ENCODE measurements around the gene SCGB1C2.

Gene SCGB1C2

DNA sequence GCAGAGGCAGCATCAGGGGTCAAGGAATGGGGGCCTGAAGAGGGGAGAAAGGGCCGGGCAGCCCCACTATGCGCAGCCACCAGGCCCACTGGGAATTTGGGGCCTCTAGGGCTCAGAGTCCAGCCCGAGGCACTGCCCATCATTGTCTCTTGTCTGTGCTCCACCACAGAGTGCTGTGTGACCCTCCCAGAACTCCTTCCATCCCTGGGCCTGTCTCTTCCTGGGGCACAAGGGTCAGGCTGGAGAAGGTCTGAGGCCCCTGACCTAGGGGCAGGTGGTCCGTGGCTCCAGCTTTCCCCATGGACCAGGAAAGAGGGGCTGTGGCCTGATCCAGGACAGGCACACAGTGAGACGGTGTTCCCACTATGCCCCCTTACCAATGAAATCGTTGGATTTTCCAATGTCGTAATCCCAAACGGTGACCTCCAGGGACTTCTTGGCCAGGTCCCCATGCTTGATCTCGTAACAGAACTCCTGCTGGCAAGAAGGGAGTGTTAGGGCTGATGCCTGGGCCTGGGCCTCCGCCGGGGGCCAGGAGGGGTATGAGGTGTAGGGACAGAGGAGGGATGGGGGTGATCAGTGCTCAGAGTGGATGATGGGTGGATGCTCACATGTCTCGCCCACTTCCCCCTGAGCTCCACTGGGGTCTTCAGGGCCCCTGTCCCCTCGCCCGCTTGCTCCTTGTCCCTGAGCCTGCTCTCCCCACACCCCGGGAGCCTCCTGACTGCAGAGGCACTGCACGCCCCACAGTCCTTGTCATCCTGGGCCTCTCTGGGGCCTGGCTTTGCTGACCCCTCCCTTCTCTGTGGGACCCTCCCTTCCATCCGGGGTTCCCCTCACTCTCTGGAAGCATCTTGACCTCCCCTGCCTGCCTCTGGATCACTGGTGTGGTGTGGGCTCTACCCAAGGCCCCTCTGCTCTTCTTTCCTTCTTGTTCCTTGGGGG is 10.7 kb downstream of the SCGB1C2 start:
- no peak for FAIRE-seq
- DNase-seq (ENCODE audit: insufficient read length, low spot score) = no peak

GRCh38 chr17:148757-149156 is 11.4 kb downstream of the SCGB1C2 start:
- FAIRE-seq = no peak
- no peak for DNase-seq (ENCODE audit: insufficient read length, low spot score)

DNA sequence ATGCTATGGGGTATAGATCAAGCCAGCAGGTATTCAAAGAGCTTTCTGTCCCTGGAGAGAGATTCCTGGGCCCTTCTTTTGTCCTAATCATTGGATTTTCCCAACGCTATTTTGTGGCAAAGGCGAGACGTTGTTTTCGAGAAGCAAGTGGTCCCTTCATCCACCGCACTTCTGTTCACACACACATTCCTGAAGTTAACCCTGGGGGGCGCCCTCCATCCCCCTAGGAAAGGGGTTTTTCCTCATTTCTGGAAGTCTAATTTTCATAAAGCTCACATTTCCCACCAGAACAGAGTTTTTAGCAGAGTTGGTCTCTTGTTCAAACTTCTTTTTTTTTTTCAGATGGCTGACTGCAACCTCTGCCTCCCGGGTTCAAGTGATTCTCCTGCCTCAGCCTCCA is 11.9 kb downstream of the SCGB1C2 start:
- no peak for FAIRE-seq
- no peak for DNase-seq (ENCODE audit: insufficient read length, low spot score)

- no peak for DNase-seq (ENCODE audit: insufficient read length, low spot score)
- no peak for FAIRE-seq
Observed at GRCh38 chr17:149897-150584, 12.7 kb downstream of the SCGB1C2 start.

GRCh38 chr17:151004-151403 is 13.6 kb downstream of the SCGB1C2 start:
- DNase-seq (ENCODE audit: insufficient read length, low spot score) (no peak), FAIRE-seq (no peak)

DNA sequence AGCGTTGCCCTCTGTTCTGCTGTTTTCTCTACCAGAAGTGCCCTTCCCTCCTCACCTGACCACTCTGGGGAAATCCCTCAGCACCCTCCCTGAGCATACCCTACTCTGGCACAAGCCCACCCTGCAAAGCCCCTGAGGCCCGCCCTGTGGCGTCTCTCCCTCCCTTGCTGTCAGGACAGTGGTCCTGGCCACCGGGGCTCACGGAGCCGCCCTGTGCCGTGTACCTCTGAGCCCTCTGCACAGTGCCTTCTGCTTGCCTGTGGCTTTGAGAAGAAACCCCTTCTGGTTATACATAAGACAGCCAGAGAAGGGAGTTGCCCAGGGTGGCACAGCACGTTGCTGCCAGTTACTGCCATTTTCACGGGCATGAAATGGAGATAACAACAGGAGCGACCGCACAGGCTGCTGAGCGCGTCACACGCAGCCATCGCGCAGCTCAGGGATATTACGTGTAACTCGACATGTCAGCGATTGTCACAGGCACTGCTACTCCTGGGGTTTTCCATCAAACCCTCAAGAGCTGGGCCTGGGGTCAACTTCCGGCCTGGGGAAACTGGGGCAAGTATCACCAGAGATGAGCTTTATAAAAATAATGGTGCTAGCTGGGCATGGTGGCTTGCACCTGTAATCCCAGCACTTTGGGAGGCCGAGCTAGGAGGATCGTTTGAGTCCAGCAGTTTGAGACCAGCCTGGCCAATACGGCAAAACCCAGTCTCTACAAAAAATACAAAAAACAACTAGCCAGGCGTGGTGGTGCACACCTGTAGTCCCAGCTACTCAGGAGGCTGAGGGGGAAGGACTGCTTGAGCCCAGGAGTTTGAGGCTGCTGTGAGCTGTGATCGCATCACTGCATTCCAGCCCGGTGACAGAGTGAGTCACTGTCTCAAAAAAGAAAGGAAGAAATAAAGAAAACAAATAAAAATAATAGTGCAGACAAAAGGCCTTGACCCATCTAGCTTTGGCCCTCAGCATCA is 14.8 kb downstream of the SCGB1C2 start:
- no peak for DNase-seq (ENCODE audit: insufficient read length, low spot score)
- no peak for FAIRE-seq

DNA sequence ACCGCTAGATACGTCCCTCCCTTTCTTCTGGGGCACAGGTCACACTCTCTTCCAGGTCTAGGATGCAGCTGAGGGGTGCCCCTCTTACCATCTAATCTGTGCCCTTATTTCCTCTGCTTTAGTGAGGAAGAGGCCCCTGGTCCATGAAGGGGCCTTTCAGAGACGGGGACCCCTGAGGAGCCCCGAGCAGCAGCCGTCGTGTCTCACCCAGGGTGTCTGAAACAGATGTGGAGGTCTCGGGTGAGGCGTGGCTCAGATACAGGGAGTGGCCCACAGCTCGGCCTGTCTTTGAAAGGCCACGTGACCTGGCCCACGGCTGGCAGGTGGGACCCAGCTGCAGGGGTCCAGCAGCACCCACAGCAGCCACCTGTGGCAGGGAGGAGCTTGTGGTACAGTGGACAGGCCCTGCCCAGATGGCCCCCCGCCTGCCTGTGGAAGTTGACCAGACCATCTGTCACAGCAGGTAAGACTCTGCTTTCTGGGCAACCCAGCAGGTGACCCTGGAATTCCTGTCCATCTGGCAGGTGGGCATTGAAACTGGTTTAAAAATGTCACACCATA is 15.6 kb downstream of the SCGB1C2 start:
- DNase-seq (ENCODE audit: insufficient read length, low spot score) (no peak), FAIRE-seq (no peak)

DNA sequence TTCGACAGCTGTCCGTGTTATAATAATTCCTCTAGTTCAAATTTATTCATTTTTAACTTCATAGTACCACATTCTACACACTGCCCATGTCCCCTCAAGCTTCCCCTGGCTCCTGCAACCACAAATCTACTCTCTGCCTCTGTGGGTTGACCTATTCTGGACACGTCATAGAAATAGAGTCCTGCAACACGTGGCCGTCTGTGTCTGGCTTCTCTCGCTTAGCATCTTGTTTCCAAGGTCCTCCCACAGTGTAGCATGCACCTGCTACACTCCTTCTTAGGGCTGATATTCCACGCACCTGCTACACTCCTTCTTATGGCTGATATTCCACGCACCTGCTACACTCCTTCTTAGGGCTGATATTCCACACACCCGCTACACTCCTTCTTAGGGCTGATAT is 16.5 kb downstream of the SCGB1C2 start:
- DNase-seq (ENCODE audit: insufficient read length, low spot score) (no peak), FAIRE-seq (no peak)

DNA sequence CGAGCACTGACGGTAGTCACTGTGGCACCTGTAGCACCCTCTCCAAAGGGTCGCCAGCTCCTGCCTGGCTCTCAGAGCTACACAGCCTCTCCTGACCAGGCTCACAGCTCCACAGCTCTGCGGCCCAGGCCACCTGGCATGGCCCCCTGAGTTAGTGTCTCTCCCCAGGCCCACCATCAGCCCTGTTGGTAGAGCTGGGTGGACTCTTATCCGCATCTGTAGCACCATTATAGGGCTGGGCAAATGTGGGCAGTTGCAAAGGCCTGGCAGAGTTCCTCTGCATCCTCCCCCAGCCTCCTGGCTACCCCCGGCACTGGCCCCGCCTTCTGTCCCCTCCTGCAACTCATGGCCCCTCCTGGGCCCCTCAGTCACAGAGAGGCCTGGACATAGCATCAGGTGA is 18.2 kb downstream of the SCGB1C2 start:
- FAIRE-seq = no peak
- DNase-seq (ENCODE audit: insufficient read length, low spot score) = no peak

DNA sequence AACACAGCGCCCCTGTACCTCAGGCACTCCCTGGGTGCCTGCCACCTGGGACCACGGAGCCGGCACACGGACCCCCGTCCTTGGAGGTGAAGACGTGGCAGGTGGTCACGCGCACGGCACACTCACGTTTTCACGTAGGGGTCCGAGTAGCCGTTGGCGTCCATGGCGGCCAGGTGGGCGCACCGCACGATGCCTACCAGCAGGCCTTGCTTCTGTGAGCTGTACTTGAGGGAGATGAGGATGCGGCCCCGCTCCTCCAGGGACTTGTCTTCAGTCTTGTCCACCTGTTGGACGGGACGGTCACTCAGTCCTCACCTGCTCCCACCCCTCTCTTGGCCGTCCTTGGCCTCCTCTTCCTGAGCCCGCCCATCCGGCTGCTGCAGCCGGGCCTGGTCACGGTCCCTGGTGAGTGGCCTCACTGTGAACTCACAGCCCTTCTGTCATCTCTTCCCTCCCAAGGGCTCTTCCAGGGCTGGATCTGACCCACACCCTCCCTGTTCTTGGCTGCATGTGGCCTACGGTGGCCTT is 18.8 kb downstream of the SCGB1C2 start:
- DNase-seq (ENCODE audit: insufficient read length, low spot score) = no peak
- no peak for FAIRE-seq

- FAIRE-seq (no peak), DNase-seq (ENCODE audit: insufficient read length, low spot score) (no peak)
Observed at GRCh38 chr17:156946-157345, 19.6 kb downstream of the SCGB1C2 start.

GRCh38 chr17:157901-158300 is 20.5 kb downstream of the SCGB1C2 start:
- FAIRE-seq (no peak), DNase-seq (ENCODE audit: insufficient read length, low spot score) (no peak)

- FAIRE-seq = peak; percentile 9
- DNase-seq (ENCODE audit: insufficient read length, low spot score) = no peak
Observed at GRCh38 chr17:158379-158778, 21.0 kb downstream of the SCGB1C2 start.

DNA sequence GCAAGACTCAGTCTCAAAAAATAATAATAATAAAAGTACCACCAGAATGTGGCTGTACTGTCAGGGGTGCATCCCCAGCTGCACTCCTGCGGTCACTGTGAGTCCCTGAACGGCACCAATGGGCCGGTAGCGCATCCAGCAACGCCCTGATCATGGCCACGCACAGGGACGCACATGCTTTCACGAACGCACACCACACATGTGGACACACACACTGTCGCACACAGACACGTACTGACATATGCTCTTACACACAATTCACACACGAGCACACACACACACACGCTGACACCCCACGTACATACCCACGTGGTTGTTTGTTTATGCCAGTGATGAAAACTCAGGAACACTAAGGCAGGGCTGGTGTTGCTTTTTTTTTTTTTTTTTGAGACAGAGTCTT is 22.2 kb downstream of the SCGB1C2 start:
- DNase-seq (ENCODE audit: insufficient read length, low spot score) (no peak), FAIRE-seq (peak; percentile 42)

DNA sequence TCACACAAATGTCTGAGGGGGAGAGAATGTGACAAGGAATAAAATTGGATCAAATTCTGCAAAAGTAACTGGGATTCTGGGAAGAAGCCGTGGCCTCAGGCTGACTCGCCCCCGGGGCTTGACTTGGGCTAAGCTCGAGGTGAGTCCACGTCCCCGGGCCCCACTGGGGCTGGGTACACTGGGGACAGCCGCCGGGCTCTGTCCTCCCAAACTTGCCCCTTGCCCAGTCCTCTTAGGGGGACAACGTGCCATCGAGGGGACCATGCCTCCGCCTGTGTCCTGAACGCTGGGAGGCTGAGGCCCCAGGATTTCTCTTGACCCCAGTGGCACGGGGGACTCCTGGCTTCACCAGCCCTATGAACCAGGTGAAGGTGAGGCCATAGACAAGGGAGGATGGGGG is 23.0 kb downstream of the SCGB1C2 start:
- FAIRE-seq = no peak

DNA sequence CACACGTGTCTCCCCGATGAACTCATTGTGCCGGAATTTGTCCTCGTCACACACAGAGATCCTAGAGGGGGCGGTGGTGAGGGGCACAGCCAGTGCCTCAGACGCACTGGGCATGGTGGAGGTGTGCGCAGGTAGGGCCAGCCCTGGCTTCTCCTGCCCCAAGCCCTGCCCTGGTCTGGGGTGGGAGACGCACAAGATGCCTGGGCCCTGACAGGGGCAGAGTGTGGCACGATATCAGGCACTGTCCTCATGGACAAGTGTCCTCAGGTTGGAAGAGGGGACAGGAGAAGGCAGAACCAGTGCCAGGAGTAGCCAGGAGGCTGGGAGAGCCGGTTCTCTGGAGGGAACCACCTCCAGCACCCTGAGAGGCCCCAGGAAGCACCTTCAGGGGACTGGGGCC is 24.1 kb downstream of the SCGB1C2 start:
- FAIRE-seq (no peak), DNase-seq (ENCODE audit: insufficient read length, low spot score) (no peak)

More for the DNA sequence above, 23.0 kb downstream of the SCGB1C2 start:
- DNase-seq (ENCODE audit: insufficient read length, low spot score) = no peak

- FAIRE-seq (no peak), DNase-seq (ENCODE audit: insufficient read length, low spot score) (no peak)
Observed at GRCh38 chr17:162689-163088, 25.3 kb downstream of the SCGB1C2 start.

GRCh38 chr17:163514-164098 is 26.2 kb downstream of the SCGB1C2 start:
- no peak for FAIRE-seq
- DNase-seq (ENCODE audit: insufficient read length, low spot score) = no peak

DNA sequence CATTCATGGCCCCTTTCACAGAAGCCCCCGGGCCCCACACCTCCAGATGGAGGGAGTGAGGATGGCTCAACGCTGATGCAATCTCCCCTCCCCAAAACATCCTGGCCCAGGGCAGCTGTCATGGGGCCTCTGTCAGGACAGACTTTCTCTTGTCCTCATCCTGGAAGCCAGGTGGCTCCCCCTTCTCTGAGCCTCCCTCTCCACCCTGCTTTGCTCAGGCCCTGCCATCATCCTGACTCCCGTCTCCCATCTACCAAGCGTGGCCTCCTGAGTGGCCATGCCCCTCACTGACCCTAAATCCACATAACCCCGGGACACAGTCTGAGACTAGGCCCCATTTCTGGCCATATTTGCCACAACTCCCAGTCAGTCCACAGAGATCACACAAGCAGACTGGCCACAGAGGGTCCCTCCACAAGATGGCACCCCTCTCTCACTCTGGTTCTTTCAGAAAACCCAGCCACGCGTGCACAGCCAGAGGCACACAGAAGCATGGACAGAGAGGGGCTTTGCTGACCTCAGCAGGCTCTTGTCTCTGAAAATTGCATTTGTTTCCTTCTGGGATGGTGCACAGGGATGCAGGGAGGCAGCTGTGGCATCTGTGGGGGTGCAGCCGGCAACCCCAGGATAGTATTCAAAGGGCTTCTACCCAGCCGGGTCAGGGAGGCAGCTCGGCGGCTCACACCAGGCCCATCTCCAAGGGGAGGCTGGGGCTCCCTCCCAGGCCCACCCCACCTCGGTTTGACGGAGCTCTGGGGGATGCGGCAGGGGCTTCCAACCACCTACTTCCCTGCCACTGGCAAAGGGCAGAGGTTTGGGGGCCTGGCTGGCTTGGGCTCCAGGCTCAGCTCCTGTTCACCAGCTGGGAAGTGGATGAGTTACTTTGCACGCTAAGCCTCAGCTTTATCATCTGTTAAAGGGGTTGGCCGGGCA is 27.2 kb downstream of the SCGB1C2 start:
- FAIRE-seq (peak; percentile 42), DNase-seq (ENCODE audit: insufficient read length, low spot score) (peak; percentile 65)
